NCI-H146 treated with DMSO at 0.1 percent for 48 hours (cell line): Measurements from ENCODE around the gene RPS6KA2.
"Not testable (repeated sequence)": the region's sequence is repeated elsewhere in the genome, so short reads cannot be mapped to it uniquely, and the experiment has no call there.

ENCODE experiments used
- DNase-seq: peaks from one replicate; lab custom pipeline; 2025; ENCODE audit not compliant: unreplicated experiment; lab: John Stamatoyannopoulos, UW

The RPS6KA2 gene

GRCh38 chr6:166538297-166539010, 88.6 kb downstream of the RPS6KA2 start:
- no peak for DNase-seq

- DNase-seq = no peak
Measured at GRCh38 chr6:166534658-166535406, 92.2 kb downstream of the RPS6KA2 start.

- DNase-seq = peak; percentile 9
Measured at GRCh38 chr6:166533205-166533824, 93.7 kb downstream of the RPS6KA2 start.

- DNase-seq = no peak
Measured at GRCh38 chr6:166532302-166532701, 94.7 kb downstream of the RPS6KA2 start.

- DNase-seq = no peak
Measured at GRCh38 chr6:166530211-166531095, 96.6 kb downstream of the RPS6KA2 start.

- no peak for DNase-seq
Measured at GRCh38 chr6:166529586-166529985, 97.5 kb downstream of the RPS6KA2 start.

- DNase-seq = not testable (repeated sequence)
Measured at GRCh38 chr6:166529058-166529457, 98.0 kb downstream of the RPS6KA2 start.

GRCh38 chr6:166527849-166528248, 99.2 kb downstream of the RPS6KA2 start:
- DNase-seq = no peak

- DNase-seq = no peak
Measured at GRCh38 chr6:166526937-166527336, 100.1 kb downstream of the RPS6KA2 start.

- no peak for DNase-seq
Measured at GRCh38 chr6:166525567-166525966, 101.5 kb downstream of the RPS6KA2 start.

- no peak for DNase-seq
Measured at GRCh38 chr6:166523782-166524559, 103.1 kb downstream of the RPS6KA2 start.

GRCh38 chr6:166520905-166521834, 105.9 kb downstream of the RPS6KA2 start:
- no peak for DNase-seq

- DNase-seq = no peak
Measured at GRCh38 chr6:166516251-166516884, 110.7 kb downstream of the RPS6KA2 start.

GRCh38 chr6:166515072-166515810, 111.8 kb downstream of the RPS6KA2 start:
- peak; percentile 19 for DNase-seq

GRCh38 chr6:166514196-166514595, 112.9 kb downstream of the RPS6KA2 start:
- no peak for DNase-seq

GRCh38 chr6:166512567-166512966, 114.5 kb downstream of the RPS6KA2 start:
- no peak for DNase-seq

GRCh38 chr6:166511316-166511715, 115.7 kb downstream of the RPS6KA2 start:
- DNase-seq = no peak

- DNase-seq = no peak
Measured at GRCh38 chr6:166509193-166509592, 117.9 kb downstream of the RPS6KA2 start.
